Ovary (tissue), 3 donors: Measurements from ENCODE around the gene AFAP1.

Experiments
- CTCF ChIP-seq, 3 donors: fragments of 450-650 bp in 2 of 3; fragments of 200-600 bp in 1 of 3; IDR thresholded peaks; one replicate each; pipeline versions ENCODE4 v1.5.1 to v1.8.0; 2016 to 2022; ENCODE audit warnings: antibody characterized with exemption in 3 of 3, mild to moderate bottlenecking in 1 of 3
- EP300 ChIP-seq: sonication (generic); formaldehyde crosslinking; IDR thresholded peaks from one replicate; pipeline ENCODE4 v1.6.1; 2017; ENCODE audit warnings: antibody characterized with exemption
- POLR2A ChIP-seq: fragments of 450-650 bp; IDR thresholded peaks from one replicate; pipeline ENCODE4 v1.6.1; 2017; ENCODE audit warnings: antibody characterized with exemption, mild to moderate bottlenecking, moderate library complexity
- donor health status: DM: no; HTN: no; CAD: no.

- no peak for TF ChIP-seq CTCF (IDR thresholded peaks at IDR 0.05)
- no peak for TF ChIP-seq EP300
- no peak for TF ChIP-seq POLR2A
These were observed 65.8 kb downstream of the AFAP1 start for GRCh38 chr4:7873881-7874280.
